Measurements from ENCODE around the gene KIF4A.

DNA sequence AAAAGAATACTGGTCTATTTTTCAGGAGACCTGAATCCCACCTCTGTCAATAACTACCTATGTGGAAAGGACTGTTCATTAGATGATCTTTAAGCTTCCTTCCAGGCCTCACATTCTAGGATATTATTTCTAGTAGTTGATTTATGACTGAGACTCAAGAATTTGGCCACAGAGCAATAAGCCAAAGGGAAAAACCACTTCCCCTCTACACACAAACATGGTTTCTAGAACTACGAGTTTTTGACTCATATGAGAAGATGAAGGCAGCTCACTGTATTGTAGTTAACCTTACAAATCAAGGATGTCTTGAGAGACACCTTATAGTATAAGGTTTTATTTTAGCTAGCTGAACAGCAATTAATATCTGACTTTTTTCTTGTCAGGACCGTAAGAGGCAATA is 96.3 kb downstream of the KIF4A start:
- TF ChIP-seq, protein P1, sequence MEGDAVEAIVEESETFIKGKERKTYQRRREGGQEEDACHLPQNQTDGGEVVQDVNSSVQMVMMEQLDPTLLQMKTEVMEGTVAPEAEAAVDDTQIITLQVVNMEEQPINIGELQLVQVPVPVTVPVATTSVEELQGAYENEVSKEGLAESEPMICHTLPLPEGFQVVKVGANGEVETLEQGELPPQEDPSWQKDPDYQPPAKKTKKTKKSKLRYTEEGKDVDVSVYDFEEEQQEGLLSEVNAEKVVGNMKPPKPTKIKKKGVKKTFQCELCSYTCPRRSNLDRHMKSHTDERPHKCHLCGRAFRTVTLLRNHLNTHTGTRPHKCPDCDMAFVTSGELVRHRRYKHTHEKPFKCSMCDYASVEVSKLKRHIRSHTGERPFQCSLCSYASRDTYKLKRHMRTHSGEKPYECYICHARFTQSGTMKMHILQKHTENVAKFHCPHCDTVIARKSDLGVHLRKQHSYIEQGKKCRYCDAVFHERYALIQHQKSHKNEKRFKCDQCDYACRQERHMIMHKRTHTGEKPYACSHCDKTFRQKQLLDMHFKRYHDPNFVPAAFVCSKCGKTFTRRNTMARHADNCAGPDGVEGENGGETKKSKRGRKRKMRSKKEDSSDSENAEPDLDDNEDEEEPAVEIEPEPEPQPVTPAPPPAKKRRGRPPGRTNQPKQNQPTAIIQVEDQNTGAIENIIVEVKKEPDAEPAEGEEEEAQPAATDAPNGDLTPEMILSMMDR (conservative IDR thresholded peaks at IDR 0.05; ENCODE audit: low read depth, low read length), result no peak
- no peak for TF ChIP-seq EZH2 (IDR thresholded peaks at IDR 0.05; ENCODE audit: low read length, unreplicated experiment)

All from PC-3 (cell line).